GM21360 (cell line): Measurements from ENCODE around the gene SESN1.
"Not testable (repeated sequence)": the region's sequence is repeated elsewhere in the genome, so short reads cannot be mapped to it uniquely, and the experiment has no call there.

Experiments
- ATAC-seq: cut with Tn5 transposase; IDR thresholded peaks from one replicate; pipeline ENCODE4 v1.9.1; 2021; ENCODE audit warnings: mild to moderate bottlenecking, moderate library complexity; ENCODE audit not compliant: unreplicated experiment

SESN1 gene

DNA sequence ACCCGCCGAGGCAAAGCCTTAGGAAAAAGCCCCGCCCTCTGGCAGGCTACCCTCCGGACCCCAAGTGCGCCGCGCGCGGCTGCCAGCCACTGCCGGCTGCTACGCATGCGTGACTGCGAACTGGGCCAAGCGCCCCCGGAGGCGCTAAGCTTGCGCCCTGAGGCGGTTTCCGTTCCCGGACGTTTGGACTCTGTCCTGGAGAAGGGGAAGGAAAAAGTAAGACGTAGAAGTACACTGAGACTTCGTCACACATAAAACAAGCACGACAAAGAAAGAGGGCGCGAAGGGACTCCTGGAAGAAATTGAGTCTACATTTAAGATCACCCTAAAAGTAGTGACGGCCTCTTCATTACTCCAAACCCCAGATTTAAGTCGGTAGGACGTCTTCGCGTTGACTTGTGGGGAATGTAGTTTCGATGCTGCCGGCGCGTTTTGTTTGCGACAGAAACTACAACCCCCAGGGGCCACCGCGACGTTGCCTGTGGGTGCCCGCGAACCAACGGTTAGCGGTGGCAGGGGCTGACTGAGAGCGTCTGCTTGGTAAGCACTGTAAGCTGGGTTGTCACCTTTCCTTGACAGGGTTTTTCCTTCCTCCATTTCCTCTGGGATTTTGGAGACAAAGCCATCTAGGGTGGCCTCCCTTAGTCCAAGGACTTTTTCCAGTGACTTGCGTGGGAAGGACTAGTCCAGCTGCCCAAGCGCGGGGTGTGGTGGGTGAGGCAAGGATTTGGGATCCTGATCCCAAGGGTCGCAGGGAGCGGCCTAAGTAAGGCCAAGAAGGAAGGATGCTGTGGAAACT, 589 bp upstream of the SESN1 start, which contains the start of gene CEP57L1:
TSS of gene CEP57L1 (plus strand) at position 472 of the 799 bp plus-strand sequence. CDS start 49,715 bp downstream, outside the sequence.
- peak; percentile 69 for ATAC-seq

GRCh38 chr6:109093732-109094415, 772 bp downstream of the SESN1 start:
- ATAC-seq: no peak

- no peak for ATAC-seq
Observed at GRCh38 chr6:109092074-109092473, 2.6 kb downstream of the SESN1 start.

GRCh38 chr6:109091314-109092024, 3.2 kb downstream of the SESN1 start:
- no peak for ATAC-seq

DNA sequence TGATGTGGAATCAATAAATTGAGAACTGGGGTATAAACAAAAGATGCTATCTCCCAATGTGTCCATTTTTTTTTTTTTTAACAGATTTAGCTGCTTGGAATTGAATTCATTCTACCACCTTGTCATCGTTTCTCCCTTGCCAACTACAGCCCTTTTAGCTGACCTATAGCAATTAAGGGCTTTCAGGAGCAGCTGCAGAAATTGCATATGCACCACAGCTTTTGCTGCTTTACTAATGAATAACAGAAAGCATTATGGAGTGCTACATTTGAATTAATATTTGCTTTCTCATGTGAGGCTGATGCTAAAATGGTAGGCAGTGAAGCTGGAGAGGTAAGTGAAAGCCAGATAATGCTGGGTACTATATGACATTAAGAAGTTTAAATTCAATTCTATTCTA, 5.7 kb downstream of the SESN1 start:
- no peak for ATAC-seq

- ATAC-seq: no peak
Observed at GRCh38 chr6:109087661-109088264, 6.9 kb downstream of the SESN1 start.

GRCh38 chr6:109084146-109084545, 10.5 kb downstream of the SESN1 start:
- not testable (repeated sequence) for ATAC-seq

GRCh38 chr6:109083657-109084056, 11.0 kb downstream of the SESN1 start:
- no peak for ATAC-seq

DNA sequence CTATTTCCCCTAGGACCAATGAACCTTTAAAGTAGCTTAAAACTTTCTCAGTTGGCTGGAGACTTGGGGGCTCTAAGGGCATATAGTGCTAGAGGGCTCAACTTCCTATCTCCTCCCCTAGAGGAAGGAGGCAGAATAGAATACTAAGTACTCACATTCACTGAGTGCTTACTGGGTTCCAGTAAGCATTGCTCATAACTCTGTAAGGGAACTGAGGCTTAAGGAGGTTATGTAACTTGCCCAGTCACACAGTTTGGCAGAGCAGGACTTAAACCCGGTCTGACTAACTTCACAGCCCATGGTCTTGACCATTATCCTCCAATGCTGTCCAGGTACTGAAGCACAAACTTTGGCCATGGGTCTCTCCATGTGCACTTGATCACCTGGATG, 12.5 kb downstream of the SESN1 start:
- ATAC-seq: no peak

DNA sequence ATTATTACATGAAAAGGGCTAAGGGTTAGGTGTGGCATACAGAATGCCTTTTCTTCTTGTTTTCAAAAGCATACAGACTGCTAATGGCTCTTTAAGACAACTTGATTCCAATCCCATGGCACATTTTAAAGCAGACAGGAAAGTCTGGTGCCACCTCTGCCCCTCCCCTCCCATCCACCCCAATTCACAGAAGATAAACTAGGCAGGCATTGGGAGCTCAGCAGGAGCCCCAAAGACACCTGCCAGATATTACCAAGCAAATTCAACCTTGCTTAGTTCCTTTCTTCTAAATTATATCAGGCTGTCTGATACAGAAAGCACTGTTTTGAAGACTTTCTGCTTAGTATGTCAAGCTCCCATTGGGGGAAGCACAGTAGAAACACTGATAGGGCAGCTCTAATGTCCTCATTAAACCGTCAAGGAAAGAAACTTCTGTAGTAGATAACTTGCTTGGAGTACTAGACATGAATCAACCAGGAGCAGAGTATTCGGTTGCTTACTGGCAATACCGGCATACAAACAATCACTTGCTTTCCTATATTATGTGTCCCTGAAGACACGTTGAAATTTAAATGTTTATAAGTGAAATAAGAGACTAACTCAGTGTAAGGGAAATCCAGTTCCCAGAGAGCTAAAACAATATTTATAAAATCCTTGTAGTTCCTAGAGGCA, 13.0 kb downstream of the SESN1 start:
- no peak for ATAC-seq

- ATAC-seq: no peak
Observed at GRCh38 chr6:109081026-109081425, 13.6 kb downstream of the SESN1 start.

GRCh38 chr6:109079981-109080380, 14.7 kb downstream of the SESN1 start:
- no peak for ATAC-seq

- no peak for ATAC-seq
Observed at GRCh38 chr6:109076377-109076776, 18.3 kb downstream of the SESN1 start.

DNA sequence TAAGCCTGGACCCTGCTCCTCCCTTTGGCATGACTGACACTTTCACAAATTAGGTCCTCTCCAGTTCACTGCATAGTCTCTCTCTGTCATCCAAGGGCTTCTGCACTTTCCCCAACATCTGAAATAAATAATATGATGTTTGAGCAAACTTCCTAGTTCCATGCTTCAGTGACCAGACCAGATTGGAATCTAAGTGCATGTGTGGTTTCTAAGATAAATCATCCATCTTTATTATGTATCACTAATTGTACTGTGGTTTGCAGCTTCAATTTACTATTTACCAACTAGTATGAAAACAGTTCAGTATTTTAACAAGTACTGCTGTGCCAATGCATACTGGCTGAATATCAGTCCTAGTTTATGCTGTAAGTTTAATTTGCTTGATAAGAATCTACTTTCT, 18.7 kb downstream of the SESN1 start:
- no peak for ATAC-seq

GRCh38 chr6:109074133-109074415, 20.6 kb downstream of the SESN1 start:
- no peak for ATAC-seq

DNA sequence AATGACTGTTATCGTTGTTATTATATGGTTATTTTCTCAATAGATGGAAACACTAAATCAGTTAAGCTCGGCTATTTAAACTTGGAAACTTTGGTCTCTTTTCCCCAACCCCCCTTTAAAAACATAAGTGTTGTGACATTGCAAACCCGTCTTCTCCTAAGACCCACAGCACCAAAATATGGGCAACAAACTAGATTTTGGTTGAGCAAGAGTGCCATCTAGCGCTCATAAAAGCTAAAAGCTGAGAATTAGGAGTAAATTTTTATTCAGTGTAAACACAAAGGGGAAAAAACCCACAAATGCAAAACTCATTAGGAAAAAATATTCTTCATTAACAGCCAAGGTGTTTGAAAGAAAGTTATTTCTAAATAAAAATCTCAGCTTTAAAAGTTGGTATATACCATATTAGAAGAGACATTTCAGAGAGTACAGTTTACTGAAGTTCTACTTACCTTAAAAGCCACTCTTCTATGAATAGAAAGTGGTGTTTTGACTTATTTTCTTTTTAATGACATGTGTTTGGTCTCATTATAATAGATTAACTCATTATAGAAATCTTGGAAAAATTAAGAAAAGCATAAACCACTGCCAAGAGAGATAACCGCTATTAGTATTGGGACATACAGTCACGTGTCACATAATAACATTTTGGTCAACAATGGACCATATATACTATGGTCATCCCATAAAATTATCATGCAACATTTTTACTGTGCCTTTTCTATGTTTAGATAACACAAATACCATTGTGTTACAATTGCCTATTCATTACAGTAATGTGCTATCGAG, 21.1 kb downstream of the SESN1 start:
- no peak for ATAC-seq

- no peak for ATAC-seq
Observed at GRCh38 chr6:109071125-109071917, 23.3 kb downstream of the SESN1 start.

GRCh38 chr6:109069746-109070145, 24.9 kb downstream of the SESN1 start:
- no peak for ATAC-seq

DNA sequence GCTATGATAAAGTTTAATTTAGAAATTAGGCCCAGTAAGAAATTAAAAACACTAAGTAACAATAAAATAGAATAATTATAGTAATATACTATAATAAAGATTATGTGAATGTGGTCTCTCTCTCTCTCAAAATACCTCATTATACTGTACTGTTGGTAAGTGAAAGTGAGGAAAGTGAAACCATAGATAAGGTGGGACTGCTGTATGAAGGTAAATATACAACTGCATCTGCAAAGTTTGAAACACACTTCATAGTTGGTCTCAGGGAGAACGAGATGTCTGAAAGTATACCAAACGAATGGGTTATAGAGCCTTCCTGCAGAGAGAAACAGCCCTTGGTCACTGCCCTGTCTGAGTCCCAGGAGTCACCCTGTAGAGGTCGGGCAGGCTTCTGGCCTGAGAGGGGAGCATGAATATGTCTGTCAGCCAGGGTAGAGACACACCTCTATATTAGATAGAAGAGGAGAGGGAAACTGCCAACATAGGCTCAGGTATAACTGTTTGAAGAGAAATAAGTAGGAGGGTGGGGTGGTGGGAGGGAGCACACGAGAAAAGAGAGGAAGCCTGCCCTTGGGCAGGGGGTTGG, 31.8 kb downstream of the SESN1 start:
- no peak for ATAC-seq
